Sigmoid colon (tissue), 7 donors: Measurements from ENCODE around the gene ACSM6. TPM values are rescaled to one million over a fixed set of nuclear protein-coding genes. Genes with fewer than 3 reads are reported as not detected.
"Not testable (repeated sequence)": the region's sequence is repeated elsewhere in the genome, so short reads cannot be mapped to it uniquely, and the experiment has no call there.

Experiments used
- DNase-seq: peaks from one replicate; pipeline ENCODE4 v3.0.0-alpha.2; 2019
- H3K27ac ChIP-seq, 4 donors: fragments of 200-600 bp; sonication (generic); one replicate each; pipeline ENCODE4 v1.5.1; 2016 to 2019; ENCODE audit warnings: mild to moderate bottlenecking in 1 of 4
- H3K27me3 ChIP-seq, 3 donors: fragments of 200-600 bp; sonication (generic); one replicate each; pipeline ENCODE4 v1.5.1; 2019; ENCODE audit warnings: mild to moderate bottlenecking in 1 of 3
- H3K36me3 ChIP-seq, 4 donors: fragments of 200-600 bp; sonication (generic); one replicate each; pipeline ENCODE4 v1.5.1; 2016 to 2019
- H3K4me1 ChIP-seq, 4 donors: fragments of 200-600 bp; sonication (generic); one replicate each; pipeline ENCODE4 v1.5.1; 2017 to 2019
- H3K4me3 ChIP-seq, 4 donors: fragments of 200-600 bp; sonication (generic); one replicate each; pipeline ENCODE4 v1.5.1; 2017 to 2019; ENCODE audit warnings: mild to moderate bottlenecking in 2 of 4, moderate library complexity in 1 of 4
- H3K9me3 ChIP-seq, 4 donors: fragments of 200-600 bp in 3 of 4; sonication (generic) in 3 of 4; one replicate each; pipeline versions ENCODE4 v1.5.1 to v1.6.1; 2013 to 2019
- CTCF ChIP-seq, 4 experiments: fragments of 450-650 bp in 3 of 4; fragments of 200-600 bp in 1 of 4; IDR thresholded peaks; one replicate each; pipeline ENCODE4 v1.5.1; 2016 to 2019; ENCODE audit warnings: antibody characterized with exemption in 4 of 4, mild to moderate bottlenecking in 3 of 4, moderate library complexity in 2 of 4
- EP300 ChIP-seq, 4 donors: sonication (generic); formaldehyde crosslinking; IDR thresholded peaks; one replicate each; pipeline ENCODE4 v1.6.1; 2017; ENCODE audit warnings: antibody characterized with exemption in 4 of 4
- POLR2A ChIP-seq, 2 donors: fragments of 450-650 bp; IDR thresholded peaks; one replicate each; pipeline ENCODE4 v1.6.1; 2016; ENCODE audit warnings: antibody characterized with exemption in 2 of 2, mild to moderate bottlenecking in 2 of 2, moderate library complexity in 2 of 2
- POLR2AphosphoS5 ChIP-seq, 4 donors: sonication (generic); formaldehyde crosslinking; IDR thresholded peaks; one replicate each; pipeline ENCODE4 v1.6.1; 2017; ENCODE audit warnings: antibody characterized with exemption in 4 of 4
- WGBS, 2 donors: extraction: QIAGEN DNeasy Blood & Tissue Kit; methylation state at CpG; one replicate each; pipeline ENCODE4 v1.1.7; 2013; 5-methylcytosine and 5-hydroxymethylcytosine counted together
- intact Hi-C: fragments of 100-400 bp; cut with DNase I; formaldehyde crosslinking; loops from one replicate; pipeline ENCODE4 v1.15.1; 2023
- polyA plus RNA-seq, 3 donors: library from polyadenylated mRNA; stranded (reverse); fragments of 200-250 nt; gene quantifications; one replicate each; pipeline ENCODE4 v1.2.3, GENCODE V29; 2013
- total RNA-seq, 4 donors: library from RNA; depleted of rRNA; stranded (reverse); fragments of >200 nt; gene quantifications; one replicate each; pipeline ENCODE4 v1.1.0, GENCODE V29; 2016
- donor health status: healthy with polysubstance abuse.
- donor health status: Bipolar disorder and iron deficiency.
- donor health status: healthy.

Gene ACSM6
- total and polyA plus RNA-seq, 7 donors: 0.55 TPM; not detected in 6

- Histone ChIP-seq H3K27me3 (no peaks in the 10 kb centered on the region), H3K4me1 (no peaks in the 10 kb centered on the region), H3K4me3 (no peak overlapping the region), H3K27ac (no peak overlapping the region), H3K9me3 (no peaks in the 10 kb centered on the region), H3K36me3 (no peaks in the 10 kb centered on the region)
- WGBS, 2 donors: 92% methylated on average over 4 of the region's 4 CpGs
- TF ChIP-seq CTCF (IDR thresholded peaks at IDR 0.05) (no peak), EP300 (IDR thresholded peaks at IDR 0.05) (no peak), POLR2A (IDR thresholded peaks at IDR 0.05) (no peak), POLR2AphosphoS5 (IDR thresholded peaks at IDR 0.05) (no peak)
- DNase-seq: no peak
- intact Hi-C loops: no loop called here
These were observed 7.7 kb downstream of the ACSM6 start for GRCh38 chr10:95201736-95202135.

GRCh38 chr10:95202865-95203264, 8.8 kb downstream of the ACSM6 start:
- H3K9me3 ChIP-seq, H3K36me3 ChIP-seq, H3K4me1 ChIP-seq, H3K4me3 ChIP-seq, DNase-seq, H3K27me3 ChIP-seq, H3K27ac ChIP-seq, intact Hi-C loops: not testable (repeated sequence)
- WGBS, 2 donors: 78 to 90% methylated on average over 5 of the region's 5 CpGs

- no peaks in the 10 kb centered on the region for H3K9me3 ChIP-seq
- no peaks in the 10 kb centered on the region for H3K27me3 ChIP-seq
- intact Hi-C loops: no loop called here
- no peak overlapping the region for H3K27ac ChIP-seq
- 68 to 78% methylated on average over 8 of the region's 8 CpGs for WGBS, 2 donors
- no peaks in the 10 kb centered on the region for H3K36me3 ChIP-seq
- TF ChIP-seq POLR2AphosphoS5 (IDR thresholded peaks at IDR 0.05): no peak
- TF ChIP-seq CTCF (IDR thresholded peaks at IDR 0.05): no peak
- no peak for TF ChIP-seq EP300 (IDR thresholded peaks at IDR 0.05)
- TF ChIP-seq POLR2A (IDR thresholded peaks at IDR 0.05): no peak
- no peak for DNase-seq
- H3K4me1 ChIP-seq: no peaks in the 10 kb centered on the region
- H3K4me3 ChIP-seq: no peak overlapping the region
These were observed 14.8 kb downstream of the ACSM6 start for GRCh38 chr10:95208702-95209391.

- Histone ChIP-seq H3K27me3 (no peaks in the 10 kb centered on the region), H3K4me3 (no peak overlapping the region), H3K4me1 (no peaks in the 10 kb centered on the region), H3K27ac (no peak overlapping the region), H3K9me3 (no peaks in the 10 kb centered on the region), H3K36me3 (no peaks in the 10 kb centered on the region)
- TF ChIP-seq CTCF (IDR thresholded peaks at IDR 0.05): no peak
- no peak for TF ChIP-seq EP300 (IDR thresholded peaks at IDR 0.05)
- no peak for TF ChIP-seq POLR2AphosphoS5 (IDR thresholded peaks at IDR 0.05)
- no peak for TF ChIP-seq POLR2A (IDR thresholded peaks at IDR 0.05)
- intact Hi-C loops: no loop called here
- WGBS, 2 donors: 93 to 95% methylated on average over 6 of the region's 6 CpGs
- no peak for DNase-seq
These were observed 15.6 kb downstream of the ACSM6 start for GRCh38 chr10:95209509-95210127.

- TF ChIP-seq POLR2AphosphoS5 (IDR thresholded peaks at IDR 0.05) (no peak), POLR2A (IDR thresholded peaks at IDR 0.05) (no peak), CTCF (IDR thresholded peaks at IDR 0.05) (no peak), EP300 (IDR thresholded peaks at IDR 0.05) (no peak)
- H3K4me3 ChIP-seq: no peak overlapping the region
- no peak for DNase-seq
- no peaks in the 10 kb centered on the region for H3K27me3 ChIP-seq
- no peaks in the 10 kb centered on the region for H3K36me3 ChIP-seq
- no peaks in the 10 kb centered on the region for H3K4me1 ChIP-seq
- intact Hi-C loops: no loop called here
- no peaks in the 10 kb centered on the region for H3K9me3 ChIP-seq
- 86 to 88% methylated on average over 3 of the region's 3 CpGs for WGBS, 2 donors
- H3K27ac ChIP-seq: no peak overlapping the region
These were observed 17.7 kb downstream of the ACSM6 start for GRCh38 chr10:95211606-95212279.
